Transverse colon (tissue), 3 donors: Measurements from ENCODE around the gene GPR52.

Experiments
- CTCF ChIP-seq, 5 experiments: fragments of 200-600 bp in 3 of 5; fragments of 450-650 bp in 2 of 5; sonication (generic) in 3 of 5; IDR thresholded peaks; 1 replicate in 2 of 5; 2 replicates in 3 of 5; pipeline ENCODE4 v1.5.1; 2016 to 2017; ENCODE audit warnings: antibody characterized with exemption in 5 of 5, inconsistent platforms in 3 of 5, mild to moderate bottlenecking in 2 of 5, moderate library complexity in 1 of 5
- POLR2A ChIP-seq: fragments of 450-650 bp; IDR thresholded peaks from one replicate; pipeline ENCODE4 v1.6.1; 2016; ENCODE audit warnings: antibody characterized with exemption, mild to moderate bottlenecking, moderate library complexity

DNA sequence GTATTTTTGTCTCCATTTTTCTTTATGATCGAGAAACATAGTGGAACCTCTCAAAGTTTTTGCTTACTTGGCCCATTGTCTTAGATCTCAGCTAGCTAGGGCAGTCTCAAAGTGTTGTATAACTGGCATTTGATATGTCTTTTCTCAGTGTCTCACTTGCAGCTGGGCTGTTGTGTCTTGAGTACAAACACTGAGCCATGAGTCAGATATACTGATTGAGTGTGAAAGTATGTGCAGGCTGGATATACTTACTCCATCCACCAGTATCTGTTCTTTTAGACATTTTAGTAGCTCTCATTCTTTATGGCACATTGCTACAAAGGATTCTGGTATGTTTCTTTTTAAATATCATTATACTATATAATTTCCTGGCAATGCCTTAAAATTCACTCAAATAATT is 14.3 kb upstream of the GPR52 start:
- TF ChIP-seq CTCF (IDR thresholded peaks at IDR 0.05) (no peak), POLR2A (no peak)
